Measurements from ENCODE around the gene TMPRSS15. TPM values are rescaled to one million over a fixed set of nuclear protein-coding genes. Genes with fewer than 3 reads are reported as not detected.

TMPRSS15 gene
- polyA plus RNA-seq, 1 donor (not counting 4 experiments of a cell fraction or from before 2014, with no cell fraction given), result not detected

- H3K36me3 ChIP-seq (ENCODE audit: control insufficient read depth in 2 of 2, extremely low read depth in 1 of 2, insufficient read depth in 2 of 2, low read length in 2 of 2), result no peaks in the 10 kb centered on the region
- H3K79me2 ChIP-seq (ENCODE audit: control insufficient read depth, insufficient read depth, low read length), result no peaks in the 10 kb centered on the region
- DNase-seq (ENCODE audit: low read depth, low spot score) (no peak), FAIRE-seq (no peak)
- no peaks in the 10 kb centered on the region for H3K4me1 ChIP-seq (ENCODE audit: control insufficient read depth, extremely low read depth, insufficient read depth, low read length)
- H2AFZ ChIP-seq (ENCODE audit: control insufficient read depth, low read length), result no peak overlapping the region
- H3K9ac ChIP-seq (ENCODE audit: control insufficient read depth, extremely low read depth, insufficient read depth, low read length), result no peak overlapping the region
- no peak overlapping the region for H3K27ac ChIP-seq (ENCODE audit: control insufficient read depth, insufficient read depth, low read length)
- no peaks in the 10 kb centered on the region for H3K9me3 ChIP-seq (ENCODE audit: control insufficient read depth, low read depth, low read length)
- H4K20me1 ChIP-seq (ENCODE audit: control insufficient read depth, extremely low read depth, insufficient read depth, low read length), result no peaks in the 10 kb centered on the region
- no peak for TF ChIP-seq CTCF (optimal IDR thresholded peaks at IDR 0.05 in 1 of 3, IDR thresholded peaks at IDR 0.05 in 1 of 3, conservative IDR thresholded peaks at IDR 0.05 in 1 of 3; ENCODE audit: extremely low read depth in 1 of 3, insufficient read depth in 2 of 3, low read length in 3 of 3)
- no peak for TF ChIP-seq EZH2 (IDR thresholded peaks at IDR 0.05; ENCODE audit: low read length)
- no peaks in the 10 kb centered on the region for H3K9me1 ChIP-seq (ENCODE audit: control insufficient read depth, extremely low read depth, insufficient read depth, low read length)
- H3K27me3 ChIP-seq (ENCODE audit: control insufficient read depth, extremely low read depth, insufficient read depth, low read length), result no peaks in the 10 kb centered on the region
- H3K4me3 ChIP-seq (ENCODE audit: control insufficient read depth in 2 of 3, extremely low read depth in 1 of 3, insufficient read depth in 2 of 3, low read depth in 1 of 3, low read length in 3 of 3), result no peak overlapping the region
- dilution Hi-C loops (cut with MboI; ENCODE audit: extremely low pct_ligation_motif_present, low sequenced_read_pairs), result no loop called here
- no peak overlapping the region for H3K4me2 ChIP-seq (ENCODE audit: control insufficient read depth, extremely low read depth, insufficient read depth, low read depth, low read length)
Observed at GRCh38 chr21:18411565-18411964, 8.0 kb upstream of the TMPRSS15 start.

- TF ChIP-seq CTCF (optimal IDR thresholded peaks at IDR 0.05 in 1 of 3, IDR thresholded peaks at IDR 0.05 in 1 of 3, conservative IDR thresholded peaks at IDR 0.05 in 1 of 3; ENCODE audit: extremely low read depth in 1 of 3, insufficient read depth in 2 of 3, low read length in 3 of 3), result no peak
- TF ChIP-seq EZH2 (IDR thresholded peaks at IDR 0.05; ENCODE audit: low read length), result no peak
- no peaks in the 10 kb centered on the region for H3K9me3 ChIP-seq (ENCODE audit: control insufficient read depth, low read depth, low read length)
- no peak overlapping the region for H2AFZ ChIP-seq (ENCODE audit: control insufficient read depth, low read length)
- no peak overlapping the region for H3K9ac ChIP-seq (ENCODE audit: control insufficient read depth, extremely low read depth, insufficient read depth, low read length)
- H3K4me1 ChIP-seq (ENCODE audit: control insufficient read depth, extremely low read depth, insufficient read depth, low read length), result no peaks in the 10 kb centered on the region
- DNase-seq (ENCODE audit: low read depth, low spot score) (no peak), FAIRE-seq (no peak)
- H3K4me3 ChIP-seq (ENCODE audit: control insufficient read depth in 2 of 3, extremely low read depth in 1 of 3, insufficient read depth in 2 of 3, low read depth in 1 of 3, low read length in 3 of 3), result no peak overlapping the region
- no peaks in the 10 kb centered on the region for H3K27me3 ChIP-seq (ENCODE audit: control insufficient read depth, extremely low read depth, insufficient read depth, low read length)
- H3K4me2 ChIP-seq (ENCODE audit: control insufficient read depth, extremely low read depth, insufficient read depth, low read depth, low read length), result no peak overlapping the region
- H3K36me3 ChIP-seq (ENCODE audit: control insufficient read depth in 2 of 2, extremely low read depth in 1 of 2, insufficient read depth in 2 of 2, low read length in 2 of 2), result no peaks in the 10 kb centered on the region
- no peaks in the 10 kb centered on the region for H3K9me1 ChIP-seq (ENCODE audit: control insufficient read depth, extremely low read depth, insufficient read depth, low read length)
- no peaks in the 10 kb centered on the region for H4K20me1 ChIP-seq (ENCODE audit: control insufficient read depth, extremely low read depth, insufficient read depth, low read length)
- no peak overlapping the region for H3K27ac ChIP-seq (ENCODE audit: control insufficient read depth, insufficient read depth, low read length)
- H3K79me2 ChIP-seq (ENCODE audit: control insufficient read depth, insufficient read depth, low read length), result no peaks in the 10 kb centered on the region
- dilution Hi-C loops (cut with MboI; ENCODE audit: extremely low pct_ligation_motif_present, low sequenced_read_pairs), result no loop called here
Observed at GRCh38 chr21:18409579-18409978, 6.0 kb upstream of the TMPRSS15 start.

Measured in keratinocyte (primary cell).